WTC11 (cell line): ENCODE results near the gene GMPR. TPM values are rescaled to one million over a fixed set of nuclear protein-coding genes. Genes with fewer than 3 reads are reported as not detected.

Experiments used
- ATAC-seq: fragments of 200-7000 bp; cut with Tn5 transposase; 2 replicates; pipeline ENCODE4 v1.10.0; 2021; ENCODE audit warnings: mild to moderate bottlenecking, moderate library complexity
- CTCF ChIA-PET: fragments of 300-600 bp; sonication (Branson Sonifier 250); formaldehyde crosslinking; loops from one replicate; lab custom pipeline; 2021; ENCODE audit warnings: antibody characterized with exemption; lab: Charles Lee
- POLR2A ChIA-PET: fragments of 350-600 bp; sonication (Branson Sonifier 250); formaldehyde crosslinking; loops from one replicate; lab custom pipeline; 2021; ENCODE audit warnings: antibody characterized with exemption; lab: Charles Lee
- DNase-seq: peaks from one replicate; pipeline ENCODE4 v3.0.0; 2021; ENCODE audit warnings: low spot score
- H3K27ac Mint-ChIP-seq: 2 replicates; pipeline ENCODE4 v1.8.0; 2021; ENCODE audit warnings: mixed read lengths
- H3K27me3 Mint-ChIP-seq: 2 replicates; pipeline ENCODE4 v1.8.0; 2021; ENCODE audit warnings: low read depth, mild to moderate bottlenecking, moderate library complexity, mixed read lengths
- H3K36me3 Mint-ChIP-seq: 2 replicates; pipeline ENCODE4 v1.8.0; 2021; ENCODE audit warnings: mixed read lengths
- H3K4me1 Mint-ChIP-seq: 2 replicates; pipeline ENCODE4 v1.8.0; 2022; ENCODE audit warnings: mixed read lengths
- H3K4me3 Mint-ChIP-seq: 2 replicates; pipeline ENCODE4 v1.8.0; 2021; ENCODE audit warnings: mild to moderate bottlenecking, moderate library complexity, mixed read lengths
- H3K9me3 Mint-ChIP-seq: 2 replicates; pipeline ENCODE4 v1.8.0; 2021; ENCODE audit warnings: mixed read lengths
- CREB1 ChIP-seq: sonication (generic); formaldehyde crosslinking; IDR thresholded peaks from 2 replicates; pipeline ENCODE4 v1.8.0; 2023; ENCODE audit warnings: mild to moderate bottlenecking, missing genetic modification reagents
- FOXJ3 ChIP-seq: sonication (generic); formaldehyde crosslinking; IDR thresholded peaks from 2 replicates; pipeline ENCODE4 v1.9.0; 2021; ENCODE audit warnings: missing genetic modification reagents, mild to moderate bottlenecking, borderline replicate concordance
- GTF2I ChIP-seq: fragments of 250-450 bp; sonication (Bioruptor Pico); conservative IDR thresholded peaks from 2 replicates; pipeline ENCODE4 v1.4.0; 2021; ENCODE audit warnings: mild to moderate bottlenecking
- JAZF1 ChIP-seq: fragments of 250-450 bp; sonication (Bioruptor Pico); IDR thresholded peaks from 2 replicates; pipeline ENCODE4 v1.9.0; 2021; ENCODE audit warnings: moderate library complexity, mild to moderate bottlenecking, inconsistent platforms
- KAT7 ChIP-seq: sonication (generic); formaldehyde crosslinking; IDR thresholded peaks from 2 replicates; pipeline ENCODE4 v1.8.1; 2023; ENCODE audit warnings: missing genetic modification reagents, mild to moderate bottlenecking, borderline replicate concordance
- NFE2L1 ChIP-seq: sonication (generic); formaldehyde crosslinking; IDR thresholded peaks from 2 replicates; pipeline ENCODE4 v1.8.1; 2023; ENCODE audit warnings: missing genetic modification reagents
- NFYB ChIP-seq: sonication (generic); formaldehyde crosslinking; conservative IDR thresholded peaks from 2 replicates; pipeline ENCODE4 v1.8.0; 2022; ENCODE audit warnings: low read depth, missing genetic modification reagents
- NR2C2 ChIP-seq: sonication (generic); formaldehyde crosslinking; IDR thresholded peaks from 2 replicates; pipeline ENCODE4 v1.8.0; 2022; ENCODE audit warnings: mild to moderate bottlenecking, missing genetic modification reagents
- RELA ChIP-seq: sonication (generic); formaldehyde crosslinking; IDR thresholded peaks from 2 replicates; pipeline ENCODE4 v1.8.1; 2022; ENCODE audit warnings: missing genetic modification reagents, mild to moderate bottlenecking, borderline replicate concordance
- SMAD4 ChIP-seq: sonication (generic); formaldehyde crosslinking; IDR thresholded peaks from 2 replicates; pipeline ENCODE4 v1.8.0; 2022; ENCODE audit warnings: mild to moderate bottlenecking, missing genetic modification reagents
- ZNF121 ChIP-seq: sonication (generic); formaldehyde crosslinking; IDR thresholded peaks from 2 replicates; pipeline ENCODE4 v1.8.0; 2023; ENCODE audit warnings: missing genetic modification reagents
- ZNF263 ChIP-seq: sonication (generic); formaldehyde crosslinking; IDR thresholded peaks from 2 replicates; pipeline ENCODE4 v1.8.1; 2022; ENCODE audit warnings: low read depth, mild to moderate bottlenecking, moderate library complexity, missing genetic modification reagents
- ZNF423 ChIP-seq: fragments of 250-450 bp; sonication (Bioruptor Pico); IDR thresholded peaks from 2 replicates; pipeline ENCODE4 v2.1.2; 2022; ENCODE audit warnings: mild to moderate bottlenecking, moderate library complexity
- ZNF671 ChIP-seq: fragments of 250-450 bp; sonication (Bioruptor Pico); IDR thresholded peaks from 2 replicates; pipeline ENCODE4 v1.8.0; 2021; ENCODE audit warnings: mild to moderate bottlenecking
- total RNA-seq: library from RNA; stranded (reverse); gene quantifications from 3 replicates; pipeline ENCODE4 v1.2.3, GENCODE V29; 2021
- TF ChIP-seq, protein P1 (sequence below): sonication (generic); formaldehyde crosslinking; IDR thresholded peaks from 2 replicates; pipeline ENCODE4 v1.8.1; 2022; ENCODE audit warnings: low read depth, missing genetic modification reagents, borderline replicate concordance
- TF ChIP-seq, protein P2 (sequence below): sonication (generic); formaldehyde crosslinking; IDR thresholded peaks from 2 replicates; pipeline ENCODE4 v1.8.0; 2023; ENCODE audit warnings: missing genetic modification reagents
- TF ChIP-seq, protein P3 (sequence below): fragments of 250-450 bp; sonication (Bioruptor Pico); conservative IDR thresholded peaks from 2 replicates; pipeline ENCODE4 v1.9.0; 2021; ENCODE audit warnings: mild to moderate bottlenecking
- TF ChIP-seq, protein P4 (sequence below): sonication (generic); formaldehyde crosslinking; conservative IDR thresholded peaks from 2 replicates; pipeline ENCODE4 v1.8.1; 2022; ENCODE audit warnings: mild to moderate bottlenecking, missing genetic modification reagents
- TF ChIP-seq, protein P5 (sequence below): sonication (generic); formaldehyde crosslinking; IDR thresholded peaks from 2 replicates; pipeline ENCODE4 v1.8.0; 2022; ENCODE audit warnings: mild to moderate bottlenecking, missing genetic modification reagents
- TF ChIP-seq, protein P6 (sequence below): sonication (generic); formaldehyde crosslinking; IDR thresholded peaks from 2 replicates; pipeline ENCODE4 v1.8.0; 2022; ENCODE audit warnings: mild to moderate bottlenecking, missing genetic modification reagents
- TF ChIP-seq, protein P7 (sequence below): fragments of 250-450 bp; sonication (Bioruptor Pico); IDR thresholded peaks from 2 replicates; pipeline ENCODE4 v1.9.0; 2021; ENCODE audit warnings: mild to moderate bottlenecking

GMPR gene
- total RNA-seq, 1 experiment from 2014 or later = 2.4 TPM

DNA sequence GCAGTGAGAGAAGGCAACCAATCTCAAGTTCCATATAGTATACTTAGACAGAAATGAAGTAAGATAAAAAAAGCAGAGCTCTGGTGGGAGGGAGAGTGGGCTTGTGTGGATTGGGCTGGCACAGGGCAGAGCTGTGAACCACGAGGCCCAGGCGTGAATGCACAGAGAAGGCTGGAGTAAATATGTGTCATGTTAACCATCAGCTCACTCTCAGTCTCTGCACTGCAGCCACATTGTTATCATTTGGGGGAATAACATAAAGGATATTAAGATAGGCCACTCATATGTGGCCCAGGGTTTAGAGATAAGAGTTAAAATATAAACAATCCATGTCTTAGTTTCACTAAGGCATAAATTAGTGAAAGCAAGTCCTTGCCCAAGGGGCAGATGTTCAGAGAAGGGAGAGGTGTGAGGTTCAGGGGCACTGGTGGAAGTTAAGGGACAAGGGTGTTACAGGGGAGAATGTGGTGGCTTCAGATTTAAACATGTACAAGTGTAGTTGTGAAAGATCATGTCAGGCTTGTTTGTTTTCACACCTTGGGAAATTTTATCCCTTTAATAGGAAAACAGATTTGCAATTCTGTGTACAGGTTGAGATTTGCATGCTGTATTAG is 14.4 kb downstream of the GMPR start (continued):
- TF ChIP-seq FOXJ3 (CRISPR knock-in tag) = no peak

DNA sequence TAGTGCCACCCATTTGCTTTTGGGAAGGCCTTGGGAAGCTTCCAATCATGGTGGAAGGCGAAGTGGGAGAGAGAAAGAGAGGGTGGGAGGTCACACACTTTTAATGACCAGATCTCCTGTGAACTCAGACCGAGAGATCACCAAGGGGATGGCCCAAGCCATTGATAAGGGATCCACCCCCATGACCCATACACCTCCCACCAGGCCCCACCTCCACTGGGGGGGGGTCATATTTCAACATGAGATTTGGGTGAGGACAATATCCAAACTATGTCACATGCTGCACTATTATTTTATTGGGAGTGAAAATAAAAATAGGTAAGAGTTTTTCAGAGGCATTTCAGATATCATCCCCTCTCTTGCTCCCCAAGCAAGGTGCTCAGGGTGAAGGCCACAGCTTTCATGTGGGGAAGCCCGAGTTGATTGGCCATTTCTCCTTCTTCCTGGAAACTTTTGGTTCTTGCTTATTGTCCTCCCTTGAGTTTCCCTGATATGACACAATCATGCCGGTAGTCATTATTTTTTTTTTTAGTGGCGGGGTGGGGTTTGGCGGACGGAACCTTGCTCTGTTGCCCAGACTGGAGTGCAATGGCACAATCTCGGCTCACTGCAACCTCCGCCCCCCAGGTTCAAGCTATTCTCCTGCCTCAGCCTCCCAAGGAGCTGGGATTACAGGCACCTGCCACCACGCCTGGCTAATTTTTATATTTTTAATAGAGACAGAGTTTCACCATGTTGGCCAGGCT is 15.2 kb downstream of the GMPR start:
- Mint-ChIP-seq H3K27ac (no peak overlapping the region), H3K36me3 (no peaks in the 10 kb centered on the region), H3K4me1 (peaks cover 18% of the 10 kb centered on the region), H3K4me3 (no peak overlapping the region), H3K9me3 (peaks cover 3% of the 10 kb centered on the region; the same call in 1 of the 2 replicates), H3K27me3 (no peaks in the 10 kb centered on the region)
- TF ChIP-seq ZNF263 (CRISPR knock-in tag) (no peak), RELA (CRISPR knock-in tag) (no peak), CREB1 (CRISPR knock-in tag) (no peak), KAT7 (CRISPR knock-in tag) (no peak), NFE2L1 (CRISPR knock-in tag) (no peak), ZNF423 (CRISPR knock-in tag) (no peak)
- TF ChIP-seq, protein P1, sequence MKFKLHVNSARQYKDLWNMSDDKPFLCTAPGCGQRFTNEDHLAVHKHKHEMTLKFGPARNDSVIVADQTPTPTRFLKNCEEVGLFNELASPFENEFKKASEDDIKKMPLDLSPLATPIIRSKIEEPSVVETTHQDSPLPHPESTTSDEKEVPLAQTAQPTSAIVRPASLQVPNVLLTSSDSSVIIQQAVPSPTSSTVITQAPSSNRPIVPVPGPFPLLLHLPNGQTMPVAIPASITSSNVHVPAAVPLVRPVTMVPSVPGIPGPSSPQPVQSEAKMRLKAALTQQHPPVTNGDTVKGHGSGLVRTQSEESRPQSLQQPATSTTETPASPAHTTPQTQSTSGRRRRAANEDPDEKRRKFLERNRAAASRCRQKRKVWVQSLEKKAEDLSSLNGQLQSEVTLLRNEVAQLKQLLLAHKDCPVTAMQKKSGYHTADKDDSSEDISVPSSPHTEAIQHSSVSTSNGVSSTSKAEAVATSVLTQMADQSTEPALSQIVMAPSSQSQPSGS = no peak
- TF ChIP-seq, protein P2, sequence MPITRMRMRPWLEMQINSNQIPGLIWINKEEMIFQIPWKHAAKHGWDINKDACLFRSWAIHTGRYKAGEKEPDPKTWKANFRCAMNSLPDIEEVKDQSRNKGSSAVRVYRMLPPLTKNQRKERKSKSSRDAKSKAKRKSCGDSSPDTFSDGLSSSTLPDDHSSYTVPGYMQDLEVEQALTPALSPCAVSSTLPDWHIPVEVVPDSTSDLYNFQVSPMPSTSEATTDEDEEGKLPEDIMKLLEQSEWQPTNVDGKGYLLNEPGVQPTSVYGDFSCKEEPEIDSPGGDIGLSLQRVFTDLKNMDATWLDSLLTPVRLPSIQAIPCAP (CRISPR knock-in tag) = no peak
- TF ChIP-seq, protein P3, sequence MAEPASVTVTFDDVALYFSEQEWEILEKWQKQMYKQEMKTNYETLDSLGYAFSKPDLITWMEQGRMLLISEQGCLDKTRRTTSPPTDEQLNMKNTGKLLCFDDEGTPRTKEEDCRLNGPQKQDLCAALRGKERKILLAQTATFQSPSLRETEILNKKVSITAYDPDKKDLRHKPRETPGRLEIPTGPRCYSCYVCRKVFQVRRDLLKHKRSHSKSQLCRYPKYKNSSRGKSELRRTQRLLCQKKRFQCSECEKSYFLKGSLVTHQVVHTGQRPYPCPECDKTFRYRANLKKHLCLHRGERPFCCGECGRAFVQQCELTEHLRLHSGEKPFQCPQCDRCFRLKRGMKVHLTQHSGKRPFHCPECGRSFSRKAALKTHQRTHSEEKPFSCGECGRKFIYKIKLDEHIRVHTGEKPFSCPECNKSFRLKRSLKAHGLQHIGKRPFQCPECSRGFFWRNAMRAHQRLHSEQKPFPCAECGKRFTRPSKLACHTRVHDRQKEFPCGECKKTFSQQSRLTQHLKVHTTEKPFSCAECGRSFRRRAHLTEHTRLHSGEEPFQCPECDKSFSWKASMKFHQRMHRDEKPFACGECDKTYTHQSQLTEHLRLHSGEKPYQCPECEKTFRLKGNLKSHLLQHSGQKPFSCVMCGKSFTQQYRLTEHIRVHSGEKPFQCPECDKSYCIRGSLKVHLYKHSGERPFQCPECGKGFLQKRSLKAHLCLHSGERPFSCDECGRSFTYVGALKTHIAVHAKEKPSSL (CRISPR knock-in tag) = no peak
- TF ChIP-seq, protein P4, sequence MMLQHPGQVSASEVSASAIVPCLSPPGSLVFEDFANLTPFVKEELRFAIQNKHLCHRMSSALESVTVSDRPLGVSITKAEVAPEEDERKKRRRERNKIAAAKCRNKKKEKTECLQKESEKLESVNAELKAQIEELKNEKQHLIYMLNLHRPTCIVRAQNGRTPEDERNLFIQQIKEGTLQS = no peak
- TF ChIP-seq, protein P5, sequence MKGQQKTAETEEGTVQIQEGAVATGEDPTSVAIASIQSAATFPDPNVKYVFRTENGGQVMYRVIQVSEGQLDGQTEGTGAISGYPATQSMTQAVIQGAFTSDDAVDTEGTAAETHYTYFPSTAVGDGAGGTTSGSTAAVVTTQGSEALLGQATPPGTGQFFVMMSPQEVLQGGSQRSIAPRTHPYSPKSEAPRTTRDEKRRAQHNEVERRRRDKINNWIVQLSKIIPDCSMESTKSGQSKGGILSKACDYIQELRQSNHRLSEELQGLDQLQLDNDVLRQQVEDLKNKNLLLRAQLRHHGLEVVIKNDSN (CRISPR knock-in tag) = no peak
- TF ChIP-seq, protein P6, sequence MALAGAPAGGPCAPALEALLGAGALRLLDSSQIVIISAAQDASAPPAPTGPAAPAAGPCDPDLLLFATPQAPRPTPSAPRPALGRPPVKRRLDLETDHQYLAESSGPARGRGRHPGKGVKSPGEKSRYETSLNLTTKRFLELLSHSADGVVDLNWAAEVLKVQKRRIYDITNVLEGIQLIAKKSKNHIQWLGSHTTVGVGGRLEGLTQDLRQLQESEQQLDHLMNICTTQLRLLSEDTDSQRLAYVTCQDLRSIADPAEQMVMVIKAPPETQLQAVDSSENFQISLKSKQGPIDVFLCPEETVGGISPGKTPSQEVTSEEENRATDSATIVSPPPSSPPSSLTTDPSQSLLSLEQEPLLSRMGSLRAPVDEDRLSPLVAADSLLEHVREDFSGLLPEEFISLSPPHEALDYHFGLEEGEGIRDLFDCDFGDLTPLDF (CRISPR knock-in tag) = no peak
- no peak for ATAC-seq
- CTCF ChIA-PET = no interaction called here
- POLR2A ChIA-PET = no interaction called here
- DNase-seq = no peak

DNA sequence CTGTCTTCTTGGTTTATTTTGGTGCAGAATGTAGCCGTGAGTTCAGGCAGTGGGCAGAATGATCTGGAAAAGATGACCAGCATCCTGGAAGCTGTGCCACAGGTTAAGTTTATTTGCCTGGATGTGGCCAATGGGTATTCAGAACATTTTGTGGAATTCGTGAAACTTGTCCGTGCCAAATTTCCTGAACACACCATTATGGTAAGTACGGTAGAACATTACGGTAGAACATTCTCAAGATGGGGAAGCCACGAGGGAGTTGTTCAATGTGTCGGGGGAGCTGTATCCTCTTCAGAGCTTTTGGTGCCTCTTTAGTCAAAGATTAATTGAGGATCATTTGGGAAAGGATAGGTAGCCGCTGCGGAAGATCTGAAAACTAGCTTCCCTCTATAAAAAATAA is 16.1 kb downstream of the GMPR start:
- H3K4me3 Mint-ChIP-seq = no peak overlapping the region
- H3K9me3 Mint-ChIP-seq = peaks cover 3% of the 10 kb centered on the region; the same call in 1 of the 2 replicates
- DNase-seq (no peak), ATAC-seq (no peak)
- TF ChIP-seq NFYB = no peak
- no peak for TF ChIP-seq ZNF671 (CRISPR knock-in tag)
- no peak for TF ChIP-seq ZNF121
- TF ChIP-seq NR2C2 (CRISPR knock-in tag) = no peak
- no peak for TF ChIP-seq SMAD4 (CRISPR knock-in tag)
- TF ChIP-seq JAZF1 (CRISPR knock-in tag) = no peak
- no peak for TF ChIP-seq GTF2I
- TF ChIP-seq, protein P7, sequence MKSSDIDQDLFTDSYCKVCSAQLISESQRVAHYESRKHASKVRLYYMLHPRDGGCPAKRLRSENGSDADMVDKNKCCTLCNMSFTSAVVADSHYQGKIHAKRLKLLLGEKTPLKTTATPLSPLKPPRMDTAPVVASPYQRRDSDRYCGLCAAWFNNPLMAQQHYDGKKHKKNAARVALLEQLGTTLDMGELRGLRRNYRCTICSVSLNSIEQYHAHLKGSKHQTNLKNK (CRISPR knock-in tag) = no peak
- ChIA-PET CTCF (no interaction called here), POLR2A (interaction anchor here (0.7 kb wide), 1 partner anchor 11 kb away, joined by 4 read pairs; no protein-coding TSS in a partner anchor)
- no peak overlapping the region for H3K27ac Mint-ChIP-seq
- no peaks in the 10 kb centered on the region for H3K36me3 Mint-ChIP-seq
- H3K4me1 Mint-ChIP-seq = peaks cover 28% of the 10 kb centered on the region
- H3K27me3 Mint-ChIP-seq = no peaks in the 10 kb centered on the region
